Stimulated activated naive CD4-positive, alpha-beta T cell (primary cell): ENCODE measurements around the gene SSBP3.

Experiments used
- DNase-seq, 6 experiments: peaks; one replicate each; lab custom pipeline; 2025; lab: John Stamatoyannopoulos, UW

SSBP3 gene

GRCh38 chr1:54409156-54410142 is 3.3 kb upstream of the SSBP3 start:
- DNase-seq = peak in 2 of 6 experiments; percentile 5 to 12

GRCh38 chr1:54408147-54409066 is 2.2 kb upstream of the SSBP3 start:
- DNase-seq = no peak

- DNase-seq = peak; percentile 68 to 88 (median 77)
Measured at GRCh38 chr1:54407404-54408146, 1.4 kb upstream of the SSBP3 start.

- DNase-seq = peak in 1 of 6 experiments; percentile 59
Measured at GRCh38 chr1:54407154-54407403, 885 bp upstream of the SSBP3 start.

GRCh38 chr1:54405898-54406293 is 298 bp downstream of the SSBP3 start:
- DNase-seq = no peak

GRCh38 chr1:54404939-54405897 is 976 bp downstream of the SSBP3 start:
- DNase-seq = peak in 5 of 6 experiments; percentile 12 to 19 (median 17)

- no peak for DNase-seq
Measured at GRCh38 chr1:54404263-54404662, 1.9 kb downstream of the SSBP3 start.

GRCh38 chr1:54403808-54404261 is 2.4 kb downstream of the SSBP3 start:
- no peak for DNase-seq

GRCh38 chr1:54403405-54403804 is 2.8 kb downstream of the SSBP3 start:
- no peak for DNase-seq

GRCh38 chr1:54402896-54403295 is 3.3 kb downstream of the SSBP3 start:
- no peak for DNase-seq

GRCh38 chr1:54401799-54402198 is 4.4 kb downstream of the SSBP3 start:
- DNase-seq = no peak

- no peak for DNase-seq
Measured at GRCh38 chr1:54400329-54400728, 5.9 kb downstream of the SSBP3 start.

- no peak for DNase-seq
Measured at GRCh38 chr1:54399765-54400164, 6.4 kb downstream of the SSBP3 start.

GRCh38 chr1:54398963-54399528 is 7.1 kb downstream of the SSBP3 start:
- no peak for DNase-seq

- DNase-seq = no peak
Measured at GRCh38 chr1:54397980-54398379, 8.2 kb downstream of the SSBP3 start.

- no peak for DNase-seq
Measured at GRCh38 chr1:54397090-54397591, 9.1 kb downstream of the SSBP3 start.

- DNase-seq = no peak
Measured at GRCh38 chr1:54396261-54396933, 9.8 kb downstream of the SSBP3 start.

GRCh38 chr1:54395281-54395934 is 10.8 kb downstream of the SSBP3 start:
- no peak for DNase-seq

GRCh38 chr1:54394104-54394503 is 12.1 kb downstream of the SSBP3 start:
- no peak for DNase-seq
